Sigmoid colon (tissue), 4 donors: Measurements from ENCODE around the gene PDE6A.

Experiments
- CTCF ChIP-seq, 4 experiments: fragments of 450-650 bp in 3 of 4; fragments of 200-600 bp in 1 of 4; IDR thresholded peaks; one replicate each; pipeline ENCODE4 v1.5.1; 2016 to 2019; ENCODE audit warnings: antibody characterized with exemption in 4 of 4, mild to moderate bottlenecking in 3 of 4, moderate library complexity in 2 of 4
- EP300 ChIP-seq, 4 donors: sonication (generic); formaldehyde crosslinking; IDR thresholded peaks; one replicate each; pipeline ENCODE4 v1.6.1; 2017; ENCODE audit warnings: antibody characterized with exemption in 4 of 4

- TF ChIP-seq CTCF (IDR thresholded peaks at IDR 0.05) (no peak), EP300 (IDR thresholded peaks at IDR 0.05) (peak in 3 of 4 donors; percentile 61 to 96 (median 88))
Observed at GRCh38 chr5:149824846-149825245, 119.7 kb downstream of the PDE6A start.
